GF-D8 (cell line): Measurements from ENCODE around the gene PLXND1.

Experiments
- DNase-seq: peaks from one replicate; lab custom pipeline; 2025; lab: John Stamatoyannopoulos, UW

The PLXND1 gene

GRCh38 chr3:129564981-129565644 lies 41.4 kb downstream of the PLXND1 start:
- no peak for DNase-seq

GRCh38 chr3:129563850-129564535 lies 42.5 kb downstream of the PLXND1 start:
- DNase-seq, result no peak

DNA sequence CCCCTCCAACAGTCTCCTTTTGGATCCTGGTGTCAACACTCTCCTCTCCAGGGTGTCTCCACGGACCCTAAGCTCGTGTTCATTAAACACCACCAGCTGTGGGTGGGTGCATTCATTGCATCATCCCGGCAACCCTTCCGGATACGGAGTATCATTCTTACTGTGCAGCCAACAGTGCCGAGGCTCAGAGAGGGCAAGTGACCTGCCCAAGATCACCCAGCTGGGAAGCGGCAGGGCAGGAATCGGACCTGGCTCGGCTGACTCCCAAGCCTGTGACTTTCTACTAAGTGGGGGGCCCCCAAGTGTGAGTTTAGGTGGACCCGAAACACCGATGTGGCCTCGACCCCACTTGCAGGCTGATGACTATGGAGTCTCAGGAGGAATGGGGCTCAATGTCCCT lies 43.1 kb downstream of the PLXND1 start:
- no peak for DNase-seq

GRCh38 chr3:129562803-129563202 lies 43.7 kb downstream of the PLXND1 start:
- DNase-seq, result no peak

GRCh38 chr3:129561619-129562248 lies 44.7 kb downstream of the PLXND1 start:
- DNase-seq, result no peak

GRCh38 chr3:129560911-129561594 lies 45.4 kb downstream of the PLXND1 start:
- no peak for DNase-seq

GRCh38 chr3:129560269-129560787 lies 46.1 kb downstream of the PLXND1 start:
- DNase-seq, result no peak

- DNase-seq, result no peak
Measured at GRCh38 chr3:129559565-129560079, 46.9 kb downstream of the PLXND1 start.

- DNase-seq, result no peak
Measured at GRCh38 chr3:129558772-129559564, 47.5 kb downstream of the PLXND1 start.

DNA sequence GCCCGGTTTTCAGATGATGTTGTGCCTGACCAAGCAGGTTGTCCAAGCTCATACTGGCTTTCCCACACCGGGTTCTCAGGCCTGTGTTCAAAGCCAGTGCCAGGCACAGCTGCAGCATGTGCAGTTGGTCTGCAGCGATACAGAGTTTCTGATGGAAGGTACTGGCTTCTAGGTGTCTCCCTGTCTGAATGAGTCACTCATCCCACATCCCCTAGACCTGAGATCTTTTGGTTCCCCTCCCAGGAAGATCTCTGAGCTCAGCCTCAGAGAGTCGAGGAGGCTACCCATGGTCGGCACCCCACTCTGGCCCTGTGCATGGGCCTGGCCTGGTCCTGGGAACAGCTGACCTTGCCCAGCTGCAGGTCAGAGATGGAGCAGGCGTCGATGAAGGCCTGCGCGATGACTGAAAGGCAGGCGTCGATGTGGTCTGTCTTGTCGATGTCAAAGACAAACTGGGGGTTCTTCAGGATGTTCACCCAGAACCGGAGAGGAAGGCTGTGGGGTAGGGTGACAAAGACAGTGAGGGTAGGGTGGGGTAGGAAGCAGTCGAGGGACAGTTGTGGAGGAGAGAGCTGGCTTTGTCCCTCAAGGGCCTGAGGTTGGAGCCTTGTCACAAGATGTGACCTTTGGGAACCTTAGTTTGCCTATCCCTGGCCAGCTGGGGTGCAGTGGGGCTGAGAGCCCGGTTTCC lies 48.2 kb downstream of the PLXND1 start:
- no peak for DNase-seq

- no peak for DNase-seq
Measured at GRCh38 chr3:129557548-129557894, 49.0 kb downstream of the PLXND1 start.

DNA sequence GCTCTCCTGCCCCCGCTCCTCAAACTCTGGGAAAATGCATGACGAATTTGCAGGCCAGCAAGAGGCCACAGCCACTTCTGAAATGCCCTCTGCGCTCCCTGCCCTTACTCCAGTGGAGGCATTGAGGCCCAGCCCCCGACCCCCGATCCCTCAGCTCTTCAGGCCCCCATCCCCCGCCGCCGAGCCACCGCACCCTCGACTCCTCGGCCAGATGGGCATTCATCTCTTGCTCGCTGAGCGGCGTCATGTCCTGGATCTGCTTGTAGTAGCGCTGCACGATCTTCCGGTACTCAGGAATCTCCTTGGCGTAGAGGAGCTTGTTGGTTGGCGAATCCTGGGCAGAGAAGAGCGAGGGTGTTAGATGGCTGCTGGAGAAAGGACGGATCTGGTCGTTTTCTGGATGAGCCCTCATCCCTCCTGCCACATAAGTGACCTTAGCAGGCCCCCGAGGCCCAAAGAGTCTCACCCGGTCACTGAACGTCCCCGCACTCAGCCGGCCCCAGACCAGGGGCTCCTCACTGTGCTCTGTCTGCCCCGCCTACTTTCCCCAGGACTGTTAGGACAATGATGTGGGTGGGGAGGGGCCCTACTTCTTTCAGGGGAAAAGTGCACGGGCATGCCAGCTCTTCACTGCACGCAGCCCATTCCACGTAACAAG lies 49.5 kb downstream of the PLXND1 start:
- DNase-seq, result no peak

DNA sequence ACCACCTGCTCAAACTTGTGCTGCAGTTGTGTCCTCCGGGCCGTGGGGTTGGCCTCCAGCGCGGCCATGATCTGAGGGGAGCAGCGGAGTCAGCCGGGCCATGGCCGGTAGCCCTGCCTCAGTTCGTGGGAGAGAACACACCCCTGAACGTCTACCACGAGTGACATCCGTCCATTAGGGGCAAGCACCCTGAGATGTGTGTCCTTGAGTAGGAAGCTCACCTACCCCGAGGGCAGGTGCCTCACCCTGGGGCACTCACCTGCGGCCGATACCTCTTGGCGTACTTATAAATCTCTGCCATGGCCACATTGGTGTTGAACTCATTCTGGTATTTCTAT lies 50.1 kb downstream of the PLXND1 start:
- no peak for DNase-seq

DNA sequence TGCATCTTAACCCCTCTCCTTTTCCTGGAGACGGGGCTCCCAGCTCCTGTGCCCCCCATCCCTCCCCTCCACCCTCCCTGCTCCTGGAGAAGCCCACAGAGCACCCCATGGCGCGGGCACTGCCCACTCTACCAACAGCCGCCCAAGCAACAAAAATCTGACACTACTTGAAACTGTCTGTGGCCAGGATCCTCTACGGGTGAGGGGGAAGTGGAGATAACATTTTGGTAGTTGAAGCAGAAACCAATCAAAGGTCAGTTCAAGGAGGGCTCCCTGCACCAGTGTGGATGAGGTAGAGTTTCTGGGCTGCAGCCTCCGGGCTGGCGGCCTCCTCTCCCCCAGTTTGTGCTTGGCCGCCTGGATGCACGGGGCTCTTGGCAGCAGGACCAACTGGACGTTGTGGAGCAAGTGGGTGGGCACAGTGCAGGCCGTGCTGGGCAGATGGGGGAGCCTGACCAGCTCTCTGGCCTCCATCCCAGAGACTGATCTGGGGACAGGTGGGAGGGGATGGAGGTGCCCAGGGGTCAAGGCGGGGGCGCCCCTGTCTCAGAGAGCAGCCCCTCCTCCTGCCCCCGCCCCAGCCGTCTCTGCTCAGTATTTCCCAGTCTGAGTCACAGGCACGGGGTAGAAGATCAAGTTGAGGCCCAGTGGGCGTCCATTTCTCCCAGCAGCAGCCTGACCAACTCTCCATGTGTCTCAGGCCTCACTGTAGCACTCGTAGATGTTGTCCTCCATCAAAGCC lies 50.7 kb downstream of the PLXND1 start:
- no peak for DNase-seq

DNA sequence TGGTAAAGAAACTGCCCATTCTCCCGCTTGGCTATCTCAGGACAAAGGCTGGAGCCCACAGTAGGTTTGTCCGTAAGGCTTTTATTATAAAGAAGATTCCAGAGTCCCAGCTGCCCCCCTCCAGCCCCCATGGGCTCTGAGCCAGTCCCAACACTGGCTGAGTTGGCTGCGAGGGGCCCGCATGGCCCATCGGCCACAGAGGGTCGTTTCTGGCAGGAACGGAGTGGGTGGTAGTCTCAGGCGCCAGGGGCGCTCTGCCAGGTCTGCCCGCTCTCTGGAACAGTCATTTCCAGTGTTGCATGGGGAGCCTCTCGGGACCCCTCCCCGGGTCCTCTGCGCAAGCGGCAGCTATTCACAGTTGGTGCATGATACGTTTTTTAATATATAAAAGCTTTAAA lies 51.3 kb downstream of the PLXND1 start:
- DNase-seq, result no peak

GRCh38 chr3:129554356-129555152 lies 51.9 kb downstream of the PLXND1 start:
- DNase-seq, result no peak

DNA sequence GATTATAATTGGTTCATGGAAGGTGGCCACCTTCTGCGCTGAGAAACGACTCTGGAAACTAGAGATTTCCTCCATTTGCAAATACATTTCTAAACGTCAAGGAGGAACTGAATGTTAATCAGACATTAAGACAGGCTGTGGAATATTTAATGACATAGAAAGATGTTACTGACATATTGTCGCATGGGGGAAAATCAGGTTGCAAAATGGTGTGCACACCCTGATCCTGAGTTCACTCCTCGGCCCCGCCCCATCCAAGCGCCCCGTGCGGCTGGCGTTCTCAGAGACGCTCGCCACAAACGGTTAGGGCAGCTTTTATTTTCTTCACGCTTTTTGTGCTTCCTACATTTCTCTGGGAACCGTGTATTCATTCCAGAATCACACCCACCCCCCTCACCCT lies 52.8 kb downstream of the PLXND1 start:
- no peak for DNase-seq

GRCh38 chr3:129553171-129553570 lies 53.3 kb downstream of the PLXND1 start:
- DNase-seq, result no peak
